Tibial artery (tissue), 4 donors: ENCODE measurements around the gene MYOCOS.
"Not testable (repeated sequence)": the region's sequence is repeated elsewhere in the genome, so short reads cannot be mapped to it uniquely, and the experiment has no call there.

Source experiments
- DNase-seq, 2 donors: peaks; one replicate each; pipeline ENCODE4 v3.0.0-alpha.2; 2019
- H3K27ac ChIP-seq, 2 donors: fragments of 200-600 bp; sonication (generic) in 1 of 2; 1 replicate in 1 of 2; 2 replicates in 1 of 2; pipeline ENCODE4 v1.5.1; 2018 to 2019; ENCODE audit warnings: mild to moderate bottlenecking in 1 of 2
- H3K27me3 ChIP-seq, 2 donors: fragments of 200-600 bp; sonication (generic) in 1 of 2; one replicate each; pipeline versions ENCODE4 v1.5.1 to v1.6.0; 2016 to 2019
- H3K36me3 ChIP-seq, 3 donors: fragments of 200-600 bp; sonication (generic) in 2 of 3; one replicate each; pipeline ENCODE4 v1.5.1; 2016 to 2019; ENCODE audit warnings: mild to moderate bottlenecking in 2 of 3
- H3K4me1 ChIP-seq, 4 donors: fragments of 200-600 bp; sonication (generic) in 2 of 4; 1 replicate in 3 of 4; 2 replicates in 1 of 4; pipeline ENCODE4 v1.5.1; 2016 to 2019
- H3K4me3 ChIP-seq, 2 donors: fragments of 200-600 bp; sonication (generic) in 1 of 2; 1 replicate in 1 of 2; 2 replicates in 1 of 2; pipeline ENCODE4 v1.5.1; 2018 to 2019; ENCODE audit warnings: mild to moderate bottlenecking in 2 of 2
- H3K9me3 ChIP-seq, 3 donors: fragments of 200-600 bp; sonication (generic) in 1 of 3; one replicate each; pipeline ENCODE4 v1.5.1; 2016 to 2019
- intact Hi-C: fragments of 100-400 bp; cut with DNase I; formaldehyde crosslinking; loops from one replicate; pipeline ENCODE4 v1.15.0; 2023; ENCODE audit warnings: low total_unique reads
- TF ChIP-seq, protein P1 (sequence below), 2 experiments: fragments of 200-600 bp in 1 of 2; fragments of 450-650 bp in 1 of 2; IDR thresholded peaks; one replicate each; pipeline ENCODE4 v1.5.1; 2017 to 2019; ENCODE audit warnings: antibody characterized with exemption in 2 of 2, mild to moderate bottlenecking in 1 of 2, moderate library complexity in 1 of 2

The MYOCOS gene

DNA sequence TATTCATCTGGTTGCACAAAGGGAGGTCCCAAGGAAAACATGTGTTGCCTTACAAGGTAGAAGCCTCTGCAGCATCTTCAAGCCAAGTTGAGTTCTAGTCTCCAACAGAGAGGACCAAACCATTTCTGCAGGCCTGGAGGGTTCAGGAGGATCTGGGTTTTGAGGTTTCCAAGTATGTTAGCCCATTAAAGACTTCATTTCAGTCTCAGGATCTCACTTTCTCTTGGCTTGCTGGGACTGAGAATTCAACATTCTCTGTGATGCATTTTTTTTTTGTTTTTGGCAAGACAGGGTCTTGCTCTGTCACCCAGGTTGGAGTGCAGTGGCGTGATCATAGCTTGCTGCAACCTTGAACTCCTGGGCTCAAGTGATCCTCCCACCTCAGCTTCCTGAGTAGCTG, 8.8 kb upstream of the MYOCOS start:
- no peaks in the 10 kb centered on the region for H3K36me3 ChIP-seq
- no peaks in the 10 kb centered on the region for H3K9me3 ChIP-seq
- no peak for DNase-seq
- intact Hi-C loops = no loop called here
- no peaks in the 10 kb centered on the region for H3K27me3 ChIP-seq
- H3K4me3 ChIP-seq = no peak overlapping the region
- TF ChIP-seq, protein P1, sequence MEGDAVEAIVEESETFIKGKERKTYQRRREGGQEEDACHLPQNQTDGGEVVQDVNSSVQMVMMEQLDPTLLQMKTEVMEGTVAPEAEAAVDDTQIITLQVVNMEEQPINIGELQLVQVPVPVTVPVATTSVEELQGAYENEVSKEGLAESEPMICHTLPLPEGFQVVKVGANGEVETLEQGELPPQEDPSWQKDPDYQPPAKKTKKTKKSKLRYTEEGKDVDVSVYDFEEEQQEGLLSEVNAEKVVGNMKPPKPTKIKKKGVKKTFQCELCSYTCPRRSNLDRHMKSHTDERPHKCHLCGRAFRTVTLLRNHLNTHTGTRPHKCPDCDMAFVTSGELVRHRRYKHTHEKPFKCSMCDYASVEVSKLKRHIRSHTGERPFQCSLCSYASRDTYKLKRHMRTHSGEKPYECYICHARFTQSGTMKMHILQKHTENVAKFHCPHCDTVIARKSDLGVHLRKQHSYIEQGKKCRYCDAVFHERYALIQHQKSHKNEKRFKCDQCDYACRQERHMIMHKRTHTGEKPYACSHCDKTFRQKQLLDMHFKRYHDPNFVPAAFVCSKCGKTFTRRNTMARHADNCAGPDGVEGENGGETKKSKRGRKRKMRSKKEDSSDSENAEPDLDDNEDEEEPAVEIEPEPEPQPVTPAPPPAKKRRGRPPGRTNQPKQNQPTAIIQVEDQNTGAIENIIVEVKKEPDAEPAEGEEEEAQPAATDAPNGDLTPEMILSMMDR (IDR thresholded peaks at IDR 0.05) = no peak
- no peak overlapping the region for H3K27ac ChIP-seq
- no peaks in the 10 kb centered on the region for H3K4me1 ChIP-seq

GRCh38 chr1:171615122-171615906, 6.7 kb upstream of the MYOCOS start:
- DNase-seq, H3K27ac ChIP-seq, H3K36me3 ChIP-seq, H3K4me3 ChIP-seq, H3K4me1 ChIP-seq, H3K9me3 ChIP-seq, H3K27me3 ChIP-seq, intact Hi-C loops: not testable (repeated sequence)

GRCh38 chr1:171616586-171616985, 5.5 kb upstream of the MYOCOS start:
- H3K36me3 ChIP-seq = no peaks in the 10 kb centered on the region
- H3K27ac ChIP-seq = no peak overlapping the region
- no peaks in the 10 kb centered on the region for H3K27me3 ChIP-seq
- intact Hi-C loops = no loop called here
- H3K4me3 ChIP-seq = no peak overlapping the region
- TF ChIP-seq, protein P1 (IDR thresholded peaks at IDR 0.05) = no peak
- DNase-seq = no peak
- H3K9me3 ChIP-seq = no peaks in the 10 kb centered on the region
- no peaks in the 10 kb centered on the region for H3K4me1 ChIP-seq

DNA sequence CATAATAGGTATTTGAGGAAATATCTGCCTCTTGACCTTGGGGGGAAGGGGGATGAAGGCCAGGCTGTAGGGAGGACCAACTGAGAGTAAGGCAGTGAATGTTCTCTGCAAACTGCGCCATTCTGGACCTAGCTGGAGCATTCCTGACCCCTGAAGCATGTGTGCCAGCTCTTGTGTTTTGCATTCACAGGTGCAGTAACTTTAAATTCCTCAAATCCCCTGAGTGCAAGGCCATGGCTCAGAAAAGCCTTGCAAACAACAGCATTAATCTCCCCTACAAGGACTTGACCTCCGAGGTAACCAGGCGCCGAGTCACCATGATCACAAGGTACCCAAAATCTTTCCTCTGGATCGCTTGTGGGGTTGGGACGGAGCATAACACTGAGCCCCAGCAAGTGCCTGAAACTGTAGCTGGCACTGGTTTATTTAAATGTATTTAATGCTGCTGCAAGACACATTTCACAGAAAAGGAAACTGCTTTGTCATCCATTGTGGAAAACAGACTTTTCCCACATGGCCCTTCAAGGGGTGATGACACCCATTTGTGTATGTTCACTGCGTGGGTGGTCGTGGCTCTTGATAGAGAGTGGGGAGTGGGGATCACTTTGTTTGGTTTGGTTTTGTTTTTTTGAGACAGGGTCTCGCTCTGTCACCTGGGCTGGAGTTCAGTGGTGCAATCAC, 1.7 kb downstream of the MYOCOS start:
- no peak overlapping the region for H3K27ac ChIP-seq
- peaks cover 0 to 2% of the 10 kb centered on the region in 2 donors for H3K27me3 ChIP-seq

DNA sequence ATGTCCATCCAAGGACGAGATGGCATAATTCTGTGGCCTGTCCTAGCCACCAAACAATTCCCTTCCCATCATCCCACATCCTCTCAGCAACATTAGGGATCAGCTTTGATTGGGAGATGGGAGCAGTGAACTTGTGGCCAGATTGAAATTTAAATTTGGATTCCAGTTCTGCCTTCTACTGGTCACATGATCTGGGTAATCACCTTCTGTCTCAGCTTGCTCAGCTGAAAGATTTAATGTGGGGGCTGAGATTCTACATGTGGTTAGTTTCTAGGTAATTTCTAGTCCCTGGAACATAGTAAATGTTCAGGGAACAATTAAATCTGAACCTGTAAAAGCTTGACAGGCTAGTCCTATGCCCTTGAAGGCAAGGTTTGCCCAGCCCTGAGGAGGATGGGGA, 3.2 kb downstream of the MYOCOS start:
- H3K36me3 ChIP-seq = no peaks in the 10 kb centered on the region
- no peak for DNase-seq
- H3K27me3 ChIP-seq = peaks cover 0 to 2% of the 10 kb centered on the region in 2 donors
- no peak overlapping the region for H3K4me3 ChIP-seq
- H3K9me3 ChIP-seq = no peaks in the 10 kb centered on the region
- TF ChIP-seq, protein P1 (IDR thresholded peaks at IDR 0.05) = no peak
- no peaks in the 10 kb centered on the region for H3K4me1 ChIP-seq
- H3K27ac ChIP-seq = no peak overlapping the region
- intact Hi-C loops = no loop called here

More for the DNA sequence above, 1.7 kb downstream of the MYOCOS start:
- Histone ChIP-seq H3K36me3 (no peaks in the 10 kb centered on the region), H3K4me1 (no peaks in the 10 kb centered on the region), H3K4me3 (no peak overlapping the region), H3K9me3 (no peaks in the 10 kb centered on the region)
- intact Hi-C loops = no loop called here
- no peak for DNase-seq
- TF ChIP-seq, protein P1 (IDR thresholded peaks at IDR 0.05) = no peak

DNA sequence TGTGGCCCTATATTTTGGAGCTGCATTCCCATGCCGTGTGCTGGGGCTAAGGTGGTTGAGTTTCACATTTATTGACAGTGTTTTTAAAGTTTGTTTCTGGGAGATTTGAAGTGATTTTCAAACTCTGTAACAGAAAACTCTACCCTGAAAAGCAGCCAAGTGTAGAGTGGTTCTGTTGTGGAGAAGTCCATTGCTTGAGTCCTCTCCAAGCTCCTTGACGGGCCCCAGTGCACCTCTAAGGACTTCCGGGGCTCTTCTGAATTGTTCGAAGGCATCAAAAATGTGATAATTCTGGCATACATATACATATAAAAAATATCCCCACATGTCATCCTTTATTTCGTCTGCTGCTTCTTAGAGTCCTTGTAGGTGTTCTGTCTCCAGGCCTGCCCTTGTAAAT, 5.0 kb downstream of the MYOCOS start:
- H3K4me3 ChIP-seq = no peak overlapping the region
- no peaks in the 10 kb centered on the region for H3K4me1 ChIP-seq
- no peaks in the 10 kb centered on the region for H3K9me3 ChIP-seq
- peaks cover 0 to 2% of the 10 kb centered on the region in 2 donors for H3K27me3 ChIP-seq
- TF ChIP-seq, protein P1 (IDR thresholded peaks at IDR 0.05) = no peak
- H3K27ac ChIP-seq = no peak overlapping the region
- no peak for DNase-seq
- H3K36me3 ChIP-seq = no peaks in the 10 kb centered on the region
- intact Hi-C loops = no loop called here
